HG03095 (cell line): Measurements from ENCODE around the gene RNF214.

Source experiments
- ATAC-seq: cut with Tn5 transposase; IDR thresholded peaks from one replicate; pipeline ENCODE4 v1.9.1; 2021; ENCODE audit warnings: moderate library complexity; ENCODE audit not compliant: unreplicated experiment

The RNF214 gene

GRCh38 chr11:117279711-117280376 is 47.4 kb downstream of the RNF214 start:
- no peak for ATAC-seq

- ATAC-seq = no peak
Observed at GRCh38 chr11:117281159-117281558, 48.7 kb downstream of the RNF214 start.

- ATAC-seq = no peak
Observed at GRCh38 chr11:117281869-117282268, 49.4 kb downstream of the RNF214 start.

GRCh38 chr11:117282956-117283355 is 50.5 kb downstream of the RNF214 start:
- no peak for ATAC-seq

GRCh38 chr11:117284053-117284452 is 51.6 kb downstream of the RNF214 start:
- ATAC-seq = no peak

GRCh38 chr11:117286588-117286987 is 54.1 kb downstream of the RNF214 start:
- ATAC-seq = no peak

GRCh38 chr11:117287668-117288067 is 55.2 kb downstream of the RNF214 start:
- ATAC-seq = no peak

- ATAC-seq = no peak
Observed at GRCh38 chr11:117289795-117290194, 57.3 kb downstream of the RNF214 start.

DNA sequence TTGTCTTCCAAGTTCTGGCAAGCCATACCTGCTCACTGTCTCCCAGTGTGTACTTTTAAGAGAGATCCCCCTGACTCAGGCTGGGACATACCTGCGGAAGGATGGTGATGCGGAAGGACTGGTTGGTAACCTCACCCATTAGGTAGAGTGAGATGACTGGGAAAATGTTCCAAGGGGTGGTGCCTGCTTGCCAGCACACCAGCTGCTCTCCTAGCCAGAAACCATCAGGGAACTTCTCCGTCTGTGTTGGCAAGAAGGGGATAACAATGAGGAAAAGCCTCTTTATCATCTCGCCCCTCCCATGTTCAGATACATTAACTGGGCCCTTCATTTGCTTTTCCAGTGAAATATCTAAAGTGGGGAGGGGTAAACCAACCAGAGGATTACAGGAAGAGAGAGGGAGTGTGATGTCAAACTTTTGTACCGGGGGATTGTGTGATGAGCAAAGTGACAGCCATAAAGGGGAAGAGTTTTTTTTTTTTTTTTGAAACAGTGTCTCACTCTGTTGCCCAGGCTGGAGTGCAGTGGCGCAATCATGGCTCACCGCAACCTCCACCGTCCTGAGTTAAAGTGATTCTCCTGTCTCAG is 58.4 kb downstream of the RNF214 start, which contains the start of gene BACE1-AS:
TSS of gene BACE1-AS (plus strand) at position 538 of the 588 bp plus-strand sequence.
- no peak for ATAC-seq

DNA sequence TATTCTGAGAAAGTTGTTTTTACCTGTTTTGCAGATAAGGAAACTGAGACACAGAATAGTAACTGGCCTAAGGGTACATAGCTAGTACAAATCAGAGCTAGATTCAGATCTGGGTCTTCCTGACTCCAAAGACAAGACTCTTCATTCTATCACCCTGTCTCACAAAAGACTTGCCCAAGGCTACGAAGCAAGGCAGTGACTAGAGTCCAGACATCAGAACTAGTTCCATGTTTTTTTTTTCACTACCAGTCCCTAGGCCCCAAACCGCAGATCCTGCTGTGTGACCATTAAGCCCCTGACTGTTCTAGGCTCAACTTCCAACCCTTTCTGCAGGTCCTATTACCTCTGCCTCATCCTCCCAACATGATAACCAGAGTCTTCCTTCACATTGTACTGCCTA is 60.1 kb downstream of the RNF214 start:
- ATAC-seq = no peak

GRCh38 chr11:117295438-117296137 is 63.1 kb downstream of the RNF214 start:
- ATAC-seq = no peak

DNA sequence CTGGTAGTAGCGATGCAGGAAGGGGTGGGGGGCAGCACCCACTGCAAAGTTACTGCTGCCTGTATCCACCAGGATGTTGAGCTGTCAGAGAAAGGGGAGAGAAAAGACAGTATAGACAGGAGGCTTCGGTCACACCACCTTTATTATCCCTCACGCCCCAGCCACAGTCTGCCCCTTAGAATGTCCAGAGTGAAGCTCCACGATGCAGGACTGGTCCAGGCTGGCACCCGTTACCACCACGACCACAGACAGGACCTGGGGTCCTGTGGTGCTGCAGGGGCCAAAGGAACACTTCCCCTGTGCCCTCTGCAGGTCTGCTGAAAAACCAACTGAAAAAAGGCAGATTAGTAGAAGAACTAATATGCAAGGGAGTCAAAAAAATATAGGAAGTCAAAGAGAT is 64.4 kb downstream of the RNF214 start:
- no peak for ATAC-seq

- no peak for ATAC-seq
Observed at GRCh38 chr11:117298195-117298594, 65.7 kb downstream of the RNF214 start.

DNA sequence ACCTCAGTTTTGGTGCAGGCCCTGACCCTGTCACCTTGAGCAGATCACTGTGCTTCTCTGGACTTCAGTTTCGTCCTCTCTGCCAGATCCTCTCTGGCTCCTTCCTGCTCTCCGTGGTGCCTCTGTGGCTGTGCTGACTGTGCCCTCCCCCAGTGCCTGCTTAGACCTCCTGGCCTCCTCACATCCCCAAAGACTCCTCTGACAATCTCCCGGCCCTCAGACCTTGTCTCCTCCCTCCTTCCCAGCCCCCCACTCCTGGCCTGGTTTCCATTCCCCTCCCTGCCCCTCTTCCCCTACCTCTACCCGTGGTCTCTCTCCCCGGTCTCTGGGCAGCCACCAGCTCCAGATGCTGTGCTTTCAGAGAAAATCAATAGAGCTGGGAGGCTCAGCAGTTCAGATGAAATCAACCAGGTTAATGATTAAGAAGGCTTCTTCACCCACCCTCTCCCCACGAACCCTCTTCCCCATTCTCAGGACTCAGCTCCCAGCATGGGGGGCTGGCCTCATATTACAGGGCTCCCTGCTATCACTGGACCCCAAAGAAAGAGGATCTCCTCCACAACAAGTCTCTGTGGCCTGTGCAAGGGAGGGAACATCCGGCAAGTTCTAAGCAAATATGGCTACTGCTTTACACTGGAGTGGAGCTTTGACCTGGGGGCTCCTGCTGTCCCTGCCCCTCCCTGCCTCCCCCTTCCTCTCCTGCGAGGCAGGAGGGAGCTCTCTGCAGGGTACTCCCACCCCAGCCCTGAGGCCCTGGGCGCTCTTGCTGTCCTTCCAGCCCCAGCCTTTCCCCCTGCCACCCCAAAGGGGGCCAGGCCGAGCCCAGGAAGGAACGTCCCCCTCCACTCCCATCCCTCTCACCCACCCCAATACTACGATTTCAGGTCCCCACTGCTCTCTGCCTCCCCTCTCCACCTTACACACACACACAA is 67.1 kb downstream of the RNF214 start:
- no peak for ATAC-seq

DNA sequence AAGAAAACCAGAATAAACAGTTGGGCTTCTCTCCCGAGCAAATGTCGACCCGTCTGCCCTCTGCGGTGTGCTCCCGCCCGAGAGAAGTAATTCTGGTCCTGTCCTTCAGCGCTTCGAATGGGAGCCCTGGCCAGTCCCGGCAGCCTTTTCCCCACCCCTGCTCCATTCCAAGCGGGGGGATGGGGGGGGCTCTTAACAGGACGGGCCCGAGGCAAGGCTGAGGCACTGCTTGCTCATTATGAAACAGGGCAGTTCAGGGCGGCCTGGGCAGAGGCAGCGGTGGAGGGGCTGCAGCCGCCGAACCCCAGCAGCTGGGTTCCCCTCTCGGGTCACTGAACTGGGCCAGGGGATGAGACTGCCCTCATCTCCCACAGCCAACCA is 67.8 kb downstream of the RNF214 start:
- no peak for ATAC-seq

DNA sequence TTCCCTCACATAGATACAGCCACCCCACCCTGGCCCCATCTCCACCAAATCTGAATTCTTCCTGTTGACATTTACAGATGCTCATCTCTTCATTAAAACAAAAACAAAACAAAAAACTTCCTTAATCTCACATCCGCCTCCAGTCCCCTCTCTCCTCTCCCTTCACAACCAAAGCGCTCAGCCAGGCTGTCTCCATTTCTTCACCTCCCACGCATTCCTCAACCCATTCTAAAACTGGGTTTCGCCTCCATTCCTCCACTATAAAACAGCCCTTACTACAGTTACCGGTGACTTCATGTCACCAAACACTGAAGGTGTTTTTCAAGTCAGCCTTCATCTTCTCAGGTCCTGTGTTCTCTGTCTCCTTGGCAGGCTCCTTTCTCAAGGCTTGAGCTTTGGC is 68.3 kb downstream of the RNF214 start:
- no peak for ATAC-seq

- ATAC-seq = no peak
Observed at GRCh38 chr11:117302228-117302627, 69.8 kb downstream of the RNF214 start.

GRCh38 chr11:117303101-117303500 is 70.6 kb downstream of the RNF214 start:
- ATAC-seq = no peak

DNA sequence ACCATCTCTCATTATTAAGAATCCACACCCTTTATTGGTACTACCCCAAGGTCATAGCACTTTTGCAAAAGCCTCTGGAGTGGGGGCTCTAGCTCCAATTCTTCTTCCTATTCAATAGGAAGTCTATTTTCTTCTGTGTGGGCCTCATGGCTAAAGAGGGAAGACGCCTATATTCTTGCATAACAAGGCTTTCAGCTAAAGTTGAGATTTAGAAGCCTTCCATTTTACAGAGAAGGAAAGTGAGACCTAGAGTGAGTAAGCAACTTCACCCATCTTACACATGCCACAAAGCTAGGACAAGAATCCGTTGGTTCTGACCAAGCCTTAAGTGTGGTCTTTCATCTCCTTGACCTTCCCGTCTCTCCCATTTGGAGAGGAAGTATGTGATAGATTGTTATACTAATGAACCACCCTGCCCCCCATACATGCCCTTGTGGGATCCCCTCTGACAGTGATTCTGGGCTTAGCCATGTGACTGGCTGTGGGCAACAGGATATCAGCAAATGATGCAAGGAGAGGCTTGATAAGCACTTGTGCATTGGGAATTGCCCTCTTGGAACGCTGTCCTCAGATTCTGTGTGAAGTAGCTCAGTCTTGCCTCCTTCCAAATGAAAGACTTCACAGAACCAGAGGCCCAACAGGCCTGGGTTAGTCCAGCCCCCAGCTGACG is 71.3 kb downstream of the RNF214 start:
- no peak for ATAC-seq

- no peak for ATAC-seq
Observed at GRCh38 chr11:117305145-117305544, 72.7 kb downstream of the RNF214 start.

- ATAC-seq = no peak
Observed at GRCh38 chr11:117309310-117309709, 76.8 kb downstream of the RNF214 start.
